Stimulated activated CD4-positive, alpha-beta T cell treated with anti-CD3 and anti-CD28 coated beads, Interleukin-15, amount 100 ng/mL, for 24 hours (primary cell): ENCODE data around the gene GATA5.

ENCODE experiments used
- DNase-seq: peaks from one replicate; pipeline ENCODE4 v3.0.0-alpha.2; 2020

GATA5 gene

DNA sequence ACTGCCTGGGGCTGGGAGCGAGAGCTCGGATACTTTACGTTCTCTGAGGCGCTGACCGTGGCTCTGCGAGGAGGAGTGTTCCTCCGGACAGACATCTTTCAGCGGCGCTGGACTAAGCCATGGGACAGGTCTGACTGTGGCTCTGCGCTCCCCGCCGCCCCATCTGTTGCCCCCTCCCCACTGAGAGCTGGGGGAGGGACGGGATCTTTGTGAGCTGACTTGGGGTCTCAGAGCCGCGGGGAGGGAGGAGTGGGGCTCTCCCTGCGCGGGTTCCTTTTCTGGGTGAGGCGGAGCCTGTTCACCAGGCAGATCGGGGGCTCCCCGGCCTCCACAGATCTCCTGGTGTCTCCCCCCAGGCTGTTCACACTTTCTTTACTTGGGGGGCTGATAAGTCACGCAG lies 11.3 kb upstream of the GATA5 start:
- no peak for DNase-seq

DNA sequence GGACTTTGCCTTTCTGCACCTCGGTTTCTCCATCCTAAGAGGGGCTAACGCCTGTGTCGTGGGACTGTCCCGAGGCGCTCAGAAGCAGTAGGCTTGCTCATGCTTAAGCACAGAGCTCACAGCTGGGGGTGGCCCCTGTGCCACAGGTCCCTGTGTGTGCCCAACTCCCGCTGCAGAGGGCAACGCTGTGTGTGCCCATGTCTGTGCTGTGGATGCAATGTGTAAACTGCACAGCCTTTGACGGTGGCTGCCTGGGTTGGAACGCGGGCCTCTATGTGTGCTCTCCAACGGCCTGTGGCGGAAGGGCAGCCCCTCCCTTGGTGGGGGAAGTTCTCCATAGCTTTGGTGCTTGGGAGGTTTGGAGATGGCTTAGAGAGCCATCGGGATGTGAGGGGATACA lies 10.7 kb upstream of the GATA5 start:
- no peak for DNase-seq

GRCh38 chr20:62485701-62486089 lies 9.9 kb upstream of the GATA5 start:
- DNase-seq = no peak

DNA sequence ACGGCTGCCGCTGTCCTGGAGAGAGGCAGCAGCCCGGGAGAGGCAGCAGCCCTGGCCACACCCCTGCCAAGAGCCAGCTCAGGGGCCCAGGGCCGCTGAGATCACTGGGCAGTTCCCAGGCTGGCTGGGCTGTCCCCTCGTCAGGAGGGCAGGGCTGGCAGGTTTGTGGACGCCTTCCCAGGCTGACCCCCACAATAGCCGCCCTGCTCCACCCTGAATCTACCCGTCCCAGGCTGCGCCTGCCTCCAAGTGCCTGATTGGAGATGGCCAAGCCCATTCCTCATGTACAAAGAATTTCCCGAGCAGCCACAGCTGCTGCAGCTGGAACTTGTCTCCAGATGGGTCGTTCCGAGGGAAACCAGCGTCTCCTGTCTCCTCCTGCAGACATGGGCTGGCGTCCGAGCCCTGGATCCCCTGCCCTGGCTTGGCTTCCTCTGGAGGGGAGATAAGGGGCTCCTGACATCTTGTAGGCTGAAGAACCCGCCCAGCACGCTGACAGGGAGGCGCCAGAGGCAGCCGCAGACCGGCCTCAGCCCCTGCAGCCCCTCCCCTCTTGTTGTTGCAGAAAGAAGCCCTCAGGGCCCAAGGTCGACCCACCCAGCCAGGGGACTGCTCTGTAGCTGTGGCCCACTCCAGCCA lies 9.4 kb upstream of the GATA5 start:
- DNase-seq = no peak

DNA sequence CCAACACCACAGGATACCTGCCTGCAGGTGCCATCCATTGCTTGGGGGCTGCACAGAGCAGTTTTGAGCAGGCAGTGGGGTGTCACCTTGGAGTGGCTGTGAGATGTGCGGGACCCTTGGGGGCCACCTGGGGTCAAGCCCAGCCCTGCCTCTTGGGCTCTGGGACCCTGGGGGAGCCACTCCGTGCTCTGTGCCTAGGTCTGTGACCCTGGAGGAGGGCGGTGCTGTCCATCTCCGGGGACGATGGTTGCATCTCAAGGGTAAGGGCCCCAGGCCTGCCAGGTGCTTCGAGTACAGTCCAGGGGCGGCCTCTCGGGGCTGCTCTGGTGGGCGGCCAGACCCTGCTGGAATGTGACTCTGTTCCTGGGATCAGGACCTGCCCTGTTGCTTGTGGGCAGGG lies 8.7 kb upstream of the GATA5 start:
- DNase-seq = no peak

GRCh38 chr20:62483613-62484458 lies 8.0 kb upstream of the GATA5 start:
- DNase-seq = no peak

- no peak for DNase-seq
Measured at GRCh38 chr20:62482974-62483373, 7.2 kb upstream of the GATA5 start.

DNA sequence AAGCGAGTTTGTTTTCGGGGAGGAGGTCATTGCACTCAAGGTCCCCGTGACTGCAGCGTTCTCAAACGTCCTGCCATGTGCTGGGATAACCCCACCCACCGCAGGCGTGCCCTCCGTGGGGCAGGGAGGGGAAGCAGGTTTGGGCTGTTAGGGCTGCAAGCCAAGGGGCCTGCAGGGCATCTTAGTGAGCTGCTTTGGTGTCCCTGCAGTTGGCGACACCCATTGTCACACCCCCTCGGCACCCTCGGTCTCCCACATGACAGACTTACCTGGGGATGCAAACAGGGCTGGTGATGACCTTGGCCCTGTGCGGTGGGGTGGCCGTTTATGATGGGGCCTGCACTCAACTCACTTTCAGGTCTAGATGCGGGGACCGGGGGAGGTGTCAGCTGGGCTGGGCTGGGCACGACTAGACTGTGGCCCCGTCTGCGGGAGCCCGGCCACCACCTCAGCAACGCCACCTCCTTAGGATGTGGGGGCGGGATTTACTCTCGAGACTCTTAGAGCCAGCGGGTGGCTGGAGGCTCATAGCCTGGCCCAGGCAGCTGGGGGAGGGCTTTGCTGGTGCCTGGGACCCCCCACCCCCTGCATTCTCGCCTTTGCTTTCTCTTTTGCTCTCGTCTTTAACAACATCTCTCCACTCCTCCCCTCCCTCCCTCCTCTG lies 6.5 kb upstream of the GATA5 start:
- DNase-seq = no peak

- DNase-seq = no peak
Measured at GRCh38 chr20:62481425-62482145, 5.8 kb upstream of the GATA5 start.

GRCh38 chr20:62480318-62480717 lies 4.5 kb upstream of the GATA5 start:
- DNase-seq = no peak

DNA sequence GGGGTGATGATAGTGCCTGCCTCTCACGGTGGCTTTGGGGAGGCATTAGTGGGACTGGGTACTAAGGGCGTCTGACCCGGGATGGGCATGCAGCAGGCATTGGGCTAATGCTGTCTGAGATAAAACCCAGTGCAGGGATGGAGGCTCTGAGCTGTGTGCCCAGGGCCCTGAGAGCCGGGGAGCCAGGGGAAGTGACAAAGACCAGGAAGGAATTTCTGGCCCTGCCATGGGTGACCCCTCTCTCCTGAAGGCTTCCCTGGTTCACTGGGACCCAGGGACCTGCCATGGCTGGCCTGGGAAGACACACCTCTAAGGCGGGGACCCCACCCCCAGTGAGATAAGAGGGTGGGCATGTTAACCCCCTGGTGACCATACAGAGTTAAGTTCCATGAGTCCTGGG lies 3.9 kb upstream of the GATA5 start:
- DNase-seq = no peak

DNA sequence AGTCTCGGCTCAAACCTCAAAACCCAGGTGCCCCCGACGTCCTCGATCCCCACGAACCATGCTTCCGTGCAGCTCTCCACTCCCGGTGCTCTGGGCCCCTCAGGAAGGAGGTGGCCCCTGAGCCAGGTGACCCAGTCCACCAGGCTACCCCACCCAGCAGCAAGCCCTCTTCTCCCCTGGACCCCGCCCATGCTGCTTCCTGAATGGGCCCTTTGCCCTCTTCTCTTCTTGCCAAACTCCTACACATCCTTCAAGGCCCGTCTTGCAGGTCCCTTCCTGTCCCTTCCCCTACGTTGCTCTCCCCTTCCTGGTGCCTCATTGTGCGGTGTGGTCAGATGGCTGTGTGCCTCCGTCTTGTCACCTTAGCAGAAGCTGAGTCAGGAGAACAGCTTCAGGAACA lies 3.4 kb upstream of the GATA5 start:
- no peak for DNase-seq

DNA sequence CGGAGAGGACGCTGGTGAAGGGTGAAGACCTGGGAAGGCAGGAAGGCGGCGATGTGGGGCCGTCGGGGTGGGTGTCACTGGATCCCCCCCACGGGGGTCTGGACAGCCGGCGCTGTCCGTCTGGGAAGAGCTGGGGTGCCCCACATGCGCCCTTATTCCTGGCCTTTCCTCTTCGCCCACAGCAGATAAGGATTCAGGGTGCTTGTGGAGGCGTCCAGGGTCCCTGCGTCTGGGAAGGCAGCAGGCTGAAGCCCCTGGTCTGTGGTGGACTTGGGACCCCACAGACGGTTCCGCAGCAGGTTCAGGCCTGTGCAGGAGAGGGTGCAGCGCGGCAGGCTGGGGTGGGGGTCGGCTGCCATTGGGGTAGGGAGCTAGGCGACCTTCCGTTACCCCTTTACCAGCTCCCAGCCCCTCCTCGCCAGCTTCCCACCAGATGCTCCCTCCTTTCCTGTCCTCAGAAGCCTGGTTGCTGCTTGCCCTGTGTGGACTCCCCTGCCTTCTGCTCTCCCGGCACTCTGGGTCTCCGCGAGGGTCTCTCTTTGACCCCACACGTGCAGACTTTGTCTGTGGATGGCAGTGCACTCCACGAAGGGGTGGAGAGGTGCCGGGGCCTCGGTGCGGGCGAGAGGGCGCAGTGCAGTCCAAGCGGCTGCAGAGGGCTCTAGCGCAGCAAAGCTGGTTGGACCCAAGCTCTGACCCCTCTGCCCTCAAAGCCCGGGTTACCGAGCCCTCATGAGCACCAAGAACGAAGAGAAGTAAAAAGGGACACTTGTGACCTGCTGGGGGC lies 2.1 kb upstream of the GATA5 start:
- no peak for DNase-seq

DNA sequence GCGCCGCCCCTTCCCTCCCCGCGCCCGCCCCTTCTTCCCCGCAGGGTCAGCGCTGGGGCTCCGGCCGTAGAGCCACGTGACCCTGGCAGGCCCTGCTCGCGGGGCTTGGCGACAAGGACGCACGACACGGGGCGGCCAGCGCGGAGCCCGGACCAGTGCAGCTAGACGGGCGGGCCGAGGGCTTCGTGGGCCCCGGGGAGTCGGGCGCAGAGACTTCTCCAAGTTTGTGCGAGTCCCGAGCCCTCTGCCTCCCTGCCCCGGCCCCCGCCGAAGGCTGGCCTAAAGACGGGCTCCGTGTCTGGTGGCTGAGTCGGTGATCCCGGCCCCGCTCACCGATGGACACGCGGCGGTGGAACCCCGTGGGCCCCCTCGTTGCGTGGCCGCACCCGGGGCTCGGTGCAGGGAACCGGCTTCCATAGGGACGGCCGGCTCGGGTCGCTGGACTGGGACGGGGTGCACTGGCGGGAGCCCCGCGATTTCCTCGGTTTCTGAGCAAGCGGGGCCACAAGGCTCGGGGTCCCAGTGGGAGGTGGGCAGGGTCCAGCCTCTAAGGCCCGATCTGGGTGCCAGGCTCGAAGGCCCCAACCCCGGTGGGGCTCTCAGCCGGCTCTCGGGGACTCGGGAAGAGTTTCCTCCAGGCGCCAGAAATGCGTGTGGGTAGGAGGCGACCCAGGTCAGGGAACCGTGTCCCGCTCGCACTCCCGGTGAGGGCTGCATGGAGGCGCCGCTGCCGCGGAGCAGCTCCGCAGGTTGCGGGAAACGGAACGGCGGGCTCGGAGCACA lies 452 bp upstream of the GATA5 start:
- peak; percentile 25 for DNase-seq

DNA sequence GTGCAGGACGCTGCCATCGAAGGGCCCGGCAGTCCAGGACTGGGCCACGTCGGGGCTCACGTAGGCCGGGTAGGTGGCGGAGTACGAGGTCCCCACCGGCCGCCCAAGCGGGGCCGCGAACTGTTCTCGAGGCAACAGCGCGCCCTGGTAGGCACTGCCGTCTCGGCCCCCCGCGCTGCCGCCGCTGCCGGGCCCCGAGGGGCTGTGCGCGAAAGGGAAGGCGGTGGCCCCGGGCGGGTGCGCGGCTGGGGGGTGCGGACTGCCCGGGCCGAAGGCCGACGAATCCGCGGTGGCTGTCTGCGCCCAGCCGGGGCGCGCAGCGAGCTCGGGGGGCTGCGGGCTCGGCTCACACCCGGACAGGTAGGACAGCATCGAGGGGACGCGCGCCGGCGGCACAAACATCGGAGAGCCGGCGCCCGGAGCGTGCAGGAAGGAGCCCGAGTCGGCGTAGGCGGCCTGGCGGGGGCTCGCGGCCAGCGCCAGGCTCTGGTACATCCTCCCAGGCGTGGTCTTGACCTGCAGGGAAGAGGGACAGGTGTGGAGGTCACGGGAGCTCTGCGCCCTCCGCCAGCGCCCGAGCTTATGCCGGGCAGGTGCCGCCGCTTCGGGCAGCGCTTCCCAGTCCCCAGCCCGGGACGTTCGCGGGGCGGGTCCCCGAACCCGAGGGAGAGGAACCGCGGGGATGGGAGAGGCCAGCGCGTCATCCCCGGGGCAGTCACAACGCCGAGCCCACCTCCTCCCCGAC lies 596 bp downstream of the GATA5 start:
- DNase-seq = no peak

DNA sequence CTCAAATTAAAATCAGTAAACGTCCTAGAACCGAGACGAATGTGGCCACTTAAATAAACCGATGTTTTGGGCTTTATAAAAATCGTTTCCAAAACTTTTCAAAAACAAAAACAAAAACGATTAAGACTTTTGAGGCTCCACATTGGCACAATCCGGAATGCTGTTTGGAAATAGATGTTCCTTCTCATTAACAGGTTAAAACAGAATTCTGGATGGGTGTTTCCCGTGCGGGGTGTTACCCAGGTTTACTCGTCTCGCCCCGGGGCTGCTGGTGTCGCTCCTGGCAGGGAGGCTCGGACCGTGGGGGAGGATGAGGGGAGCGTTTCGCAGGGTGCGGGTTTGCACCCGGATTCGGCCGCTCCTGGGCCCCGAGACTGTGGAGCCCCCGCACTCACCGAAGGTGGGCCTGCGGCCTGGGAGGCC lies 1.2 kb downstream of the GATA5 start:
- no peak for DNase-seq

- no peak for DNase-seq
Measured at GRCh38 chr20:62473717-62474603, 1.8 kb downstream of the GATA5 start.

DNA sequence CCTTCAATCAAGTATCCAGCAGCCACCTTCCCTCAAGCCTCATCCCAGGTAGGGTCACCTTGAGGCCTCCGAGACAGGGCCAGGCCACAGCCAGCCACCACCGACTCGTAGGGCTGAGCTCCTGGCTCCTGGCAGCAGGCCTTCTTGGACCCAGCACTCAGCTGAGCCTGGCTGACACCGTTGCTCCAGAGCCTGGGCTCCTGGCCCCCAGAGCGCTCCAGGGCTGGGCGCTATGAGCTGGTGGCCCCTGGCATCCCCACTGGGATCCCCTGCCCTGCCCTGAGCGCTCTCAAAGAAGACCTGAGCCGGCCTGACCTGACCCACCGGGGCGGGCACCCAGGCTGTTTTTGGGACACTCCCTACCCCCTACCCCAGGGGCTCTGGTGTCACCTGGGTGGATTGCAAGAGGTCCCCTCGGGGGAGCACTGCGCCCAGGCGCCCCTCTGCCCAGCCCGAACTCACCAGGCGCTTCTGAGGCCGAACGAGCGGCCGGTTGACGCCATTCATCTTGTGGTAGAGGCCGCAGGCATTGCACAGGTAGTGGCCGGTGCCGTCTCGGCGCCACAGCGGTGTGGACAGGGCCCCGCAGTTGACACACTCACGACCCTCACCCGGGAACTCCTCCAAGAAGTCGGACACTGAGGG lies 2.7 kb downstream of the GATA5 start:
- DNase-seq = no peak
